ENCODE measurements around the gene ARHGAP10.

GRCh38 chr4:148073349-148073748 is 341.5 kb downstream of the ARHGAP10 start:
- TF ChIP-seq CTCF (IDR thresholded peaks at IDR 0.05; ENCODE audit: low read length) (no peak), EZH2phosphoT487 (IDR thresholded peaks at IDR 0.05; ENCODE audit: low read length) (no peak)

Measured in MM.1S (cell line).